GM21447 (cell line): Measurements from ENCODE around the gene CCN2.
A peak's percentile ranks its signal among the peaks of the same experiment; 100 is the strongest.
"Not testable (repeated sequence)": the region's sequence is repeated elsewhere in the genome, so short reads cannot be mapped to it uniquely, and the experiment has no call there.

ENCODE experiments used
- ATAC-seq: cut with Tn5 transposase; IDR thresholded peaks from one replicate; pipeline ENCODE4 v1.9.1; 2021; ENCODE audit not compliant: unreplicated experiment

Gene CCN2

GRCh38 chr6:131946404-131946991 is 4.7 kb downstream of the CCN2 start:
- ATAC-seq, result no peak

DNA sequence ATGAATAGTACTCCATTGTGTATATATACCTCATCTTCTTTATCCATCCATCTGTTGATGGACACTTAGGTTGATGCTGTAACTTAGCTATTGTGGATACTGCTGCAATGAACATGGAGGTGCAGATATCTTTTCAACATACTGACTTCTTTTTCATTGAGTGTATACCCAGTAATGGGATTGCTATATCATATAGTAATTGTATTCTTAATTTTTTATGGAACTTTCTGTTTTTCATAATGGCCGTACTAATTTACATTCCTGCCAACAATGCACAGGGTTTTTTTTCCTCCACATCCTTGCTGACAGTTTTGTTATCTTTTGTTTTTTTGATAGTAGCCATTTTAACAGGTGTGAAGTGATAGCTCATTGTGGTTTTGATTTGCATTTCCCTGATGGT is 5.2 kb downstream of the CCN2 start:
- ATAC-seq, result no peak

DNA sequence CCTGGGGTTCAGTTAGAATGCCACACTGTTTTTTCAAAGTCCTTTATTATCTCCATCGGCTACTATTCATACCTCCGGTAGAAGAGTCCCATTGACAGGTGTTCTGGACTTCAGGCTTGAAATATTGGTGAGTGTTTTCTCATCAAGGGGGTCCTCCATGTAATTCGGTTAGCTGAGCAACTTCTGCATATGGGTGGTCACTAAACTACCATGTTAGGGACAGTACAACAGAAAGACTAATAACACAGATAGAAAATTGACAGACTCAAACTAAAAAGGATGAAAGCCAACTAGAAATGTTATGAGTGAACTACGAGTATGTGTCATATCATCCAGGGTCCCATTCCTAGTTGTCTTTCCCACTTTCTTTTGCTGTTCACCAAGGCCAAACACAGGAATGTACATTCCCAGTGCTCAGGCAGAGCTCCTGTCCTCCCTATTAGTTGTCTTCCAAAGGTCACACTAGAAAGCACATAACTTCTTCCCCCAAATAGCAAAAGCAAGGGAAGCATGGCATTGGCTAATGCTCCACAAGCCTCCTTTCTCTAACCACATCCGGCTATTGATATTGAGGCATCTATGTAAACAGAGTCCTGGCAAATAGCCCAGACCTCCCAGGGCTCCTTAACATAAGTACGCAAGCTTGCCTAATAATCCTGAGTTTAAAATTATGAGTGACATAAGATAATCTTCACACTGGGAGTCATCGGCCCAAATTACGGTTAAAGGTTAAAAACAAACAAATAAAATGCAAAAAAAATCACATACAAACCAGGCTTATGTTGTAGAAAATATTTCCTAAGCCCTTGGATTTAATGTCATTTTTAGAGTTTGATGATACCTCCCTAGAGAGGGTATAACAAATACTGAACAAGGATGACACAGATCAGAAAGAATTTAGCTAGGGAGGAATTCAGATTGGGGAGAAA is 13.2 kb downstream of the CCN2 start:
- no peak for ATAC-seq

DNA sequence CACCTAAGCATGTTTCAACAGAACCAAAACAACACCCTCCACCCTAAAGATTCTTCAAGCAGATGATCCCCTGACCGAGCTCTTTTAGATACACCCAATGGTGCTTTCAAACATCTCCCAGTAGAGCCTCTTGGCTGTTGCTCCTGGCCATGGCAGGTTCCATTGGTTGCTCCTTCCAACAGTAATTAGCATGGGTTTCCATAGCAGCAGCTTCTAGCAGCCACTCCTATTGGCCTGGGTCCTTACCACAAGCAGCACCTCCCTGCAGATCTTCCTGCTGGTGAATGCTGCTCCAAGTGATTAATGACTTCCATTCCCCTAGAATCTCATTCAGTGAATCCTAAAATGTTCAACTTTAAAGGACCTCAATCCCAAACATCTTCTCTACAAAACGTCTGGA is 13.9 kb downstream of the CCN2 start:
- no peak for ATAC-seq

DNA sequence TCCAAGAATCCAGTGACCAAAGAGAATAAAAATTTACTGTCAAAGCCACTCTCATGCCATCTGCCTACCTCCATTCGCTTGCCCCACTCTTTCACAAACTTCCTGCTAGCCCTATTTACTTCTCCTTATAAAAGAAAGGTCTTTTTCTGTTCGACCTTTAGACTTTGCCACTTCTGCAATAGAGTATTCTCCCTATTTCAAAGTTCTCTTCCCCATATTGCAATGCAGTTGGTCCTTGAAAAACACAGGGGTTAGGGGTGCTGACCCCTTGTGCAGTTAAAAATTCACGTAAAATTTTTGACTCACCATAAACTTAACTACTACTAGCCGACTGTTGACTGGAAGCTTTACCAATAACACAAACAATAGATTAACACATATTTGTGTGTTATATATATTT is 15.0 kb downstream of the CCN2 start:
- ATAC-seq, result no peak

DNA sequence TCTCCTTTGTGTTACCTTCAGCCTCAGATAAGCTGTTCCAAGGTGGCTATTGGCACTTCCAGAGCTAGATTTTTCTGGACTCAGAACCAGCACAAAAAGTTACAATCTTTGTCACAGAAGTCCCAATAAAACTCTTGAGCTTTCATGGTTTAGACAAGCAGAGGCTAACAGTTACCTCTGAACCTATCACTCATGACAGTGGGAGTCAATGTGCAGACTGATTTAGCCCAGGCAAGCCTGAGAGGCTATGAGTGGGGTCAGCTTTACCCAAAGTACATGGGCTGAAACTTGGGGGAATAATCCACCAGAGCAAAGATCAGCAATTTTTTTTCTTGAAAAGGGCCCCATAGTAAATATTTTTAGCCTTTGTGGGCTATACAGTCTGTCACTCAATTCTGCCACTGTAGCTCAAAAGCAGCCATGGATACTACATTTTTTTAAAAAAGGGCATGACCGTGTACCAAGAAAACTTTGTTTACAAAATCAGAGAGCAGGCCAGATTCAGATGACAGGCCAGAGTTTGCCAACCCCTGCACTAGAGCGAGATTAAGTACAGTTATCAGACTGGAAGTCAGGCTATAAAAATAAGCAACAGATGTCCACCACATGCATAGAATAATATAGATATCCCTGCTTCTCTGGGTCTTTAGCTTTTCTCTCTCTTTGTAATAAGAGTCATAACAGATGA is 20.0 kb downstream of the CCN2 start:
- ATAC-seq, result no peak

DNA sequence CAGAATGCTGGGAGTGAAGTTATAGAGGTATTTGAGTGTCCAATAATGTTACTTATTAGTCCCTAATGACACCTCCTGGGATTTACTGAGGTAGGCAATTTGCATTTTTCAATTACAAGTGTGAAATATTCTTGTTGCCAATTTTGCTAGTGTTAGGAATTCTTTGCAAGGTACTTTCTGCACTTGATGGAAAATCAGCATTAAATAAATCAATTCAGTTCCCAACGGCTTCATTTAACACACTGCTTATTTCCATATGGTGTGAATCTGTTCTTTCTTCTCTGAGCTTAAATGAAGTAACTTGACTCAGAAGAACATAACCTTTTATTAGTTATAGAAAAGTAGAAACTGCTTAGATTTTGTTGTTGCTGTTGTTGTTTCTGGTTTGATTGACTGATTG is 21.2 kb downstream of the CCN2 start:
- no peak for ATAC-seq

GRCh38 chr6:131929264-131929663 is 21.9 kb downstream of the CCN2 start:
- no peak for ATAC-seq

DNA sequence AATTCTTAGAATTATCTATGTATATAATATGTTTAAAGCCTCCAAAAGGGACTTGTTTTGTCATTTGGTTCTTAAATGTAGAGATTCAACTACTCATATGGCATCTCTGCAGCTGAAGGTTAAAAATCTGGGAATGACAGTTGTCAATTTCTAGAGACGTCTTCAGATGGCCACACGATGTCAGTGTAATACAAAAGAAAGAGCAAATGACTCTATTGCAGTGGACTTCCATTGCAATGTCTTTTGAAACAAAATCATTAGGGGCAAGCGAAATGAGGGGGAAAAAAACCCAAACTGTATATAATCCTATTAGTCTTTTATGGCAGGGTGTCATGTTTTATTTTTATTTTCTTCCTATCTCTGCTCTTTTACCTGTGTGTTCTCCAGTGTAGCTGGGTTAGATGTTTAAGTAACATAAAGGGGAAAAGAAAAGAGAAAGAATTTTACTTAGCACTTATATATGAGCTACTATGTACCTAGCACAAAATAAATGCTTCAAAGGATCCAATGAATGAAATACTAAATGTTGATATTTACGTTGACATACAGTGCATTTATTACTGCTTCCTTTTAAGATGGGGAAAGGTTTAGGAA is 26.2 kb downstream of the CCN2 start:
- no peak for ATAC-seq

DNA sequence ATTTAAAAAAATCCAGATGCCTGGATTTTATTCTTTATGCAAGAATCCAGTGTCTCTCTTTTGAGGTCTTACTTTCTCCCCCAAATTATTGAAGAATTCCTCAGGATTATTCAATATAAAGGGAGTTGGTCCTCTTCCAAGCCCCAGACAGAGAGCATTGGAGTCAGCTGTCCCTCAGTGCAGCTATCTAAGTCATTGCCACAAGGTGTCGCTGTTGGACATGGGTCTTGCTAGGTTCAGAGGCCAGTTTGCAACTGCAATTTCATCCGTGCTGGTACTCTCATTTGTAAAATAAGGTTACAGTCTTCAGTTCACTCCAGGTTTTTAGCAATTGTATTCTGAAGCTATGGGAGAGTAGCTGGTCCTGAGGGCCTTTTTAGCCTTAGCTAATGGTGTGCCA is 27.8 kb downstream of the CCN2 start:
- ATAC-seq, result peak; percentile 65

DNA sequence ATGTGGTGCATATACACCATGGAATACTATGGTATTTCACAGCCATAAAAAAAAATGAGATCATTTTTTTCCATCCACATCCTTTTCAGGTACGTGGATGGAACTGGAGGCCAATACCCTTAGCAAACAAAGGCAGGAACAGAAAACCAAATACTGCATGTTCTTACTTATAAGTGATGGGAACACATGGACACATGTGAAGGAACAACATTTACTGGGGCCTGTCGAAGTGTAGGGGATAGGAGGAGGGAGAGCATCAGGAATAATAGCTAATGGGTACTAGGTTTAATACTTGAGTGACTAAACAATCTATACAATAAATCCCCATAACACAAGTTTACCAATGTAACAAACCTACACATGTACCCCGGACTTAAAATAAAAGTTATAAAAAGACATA is 30.5 kb downstream of the CCN2 start:
- no peak for ATAC-seq

DNA sequence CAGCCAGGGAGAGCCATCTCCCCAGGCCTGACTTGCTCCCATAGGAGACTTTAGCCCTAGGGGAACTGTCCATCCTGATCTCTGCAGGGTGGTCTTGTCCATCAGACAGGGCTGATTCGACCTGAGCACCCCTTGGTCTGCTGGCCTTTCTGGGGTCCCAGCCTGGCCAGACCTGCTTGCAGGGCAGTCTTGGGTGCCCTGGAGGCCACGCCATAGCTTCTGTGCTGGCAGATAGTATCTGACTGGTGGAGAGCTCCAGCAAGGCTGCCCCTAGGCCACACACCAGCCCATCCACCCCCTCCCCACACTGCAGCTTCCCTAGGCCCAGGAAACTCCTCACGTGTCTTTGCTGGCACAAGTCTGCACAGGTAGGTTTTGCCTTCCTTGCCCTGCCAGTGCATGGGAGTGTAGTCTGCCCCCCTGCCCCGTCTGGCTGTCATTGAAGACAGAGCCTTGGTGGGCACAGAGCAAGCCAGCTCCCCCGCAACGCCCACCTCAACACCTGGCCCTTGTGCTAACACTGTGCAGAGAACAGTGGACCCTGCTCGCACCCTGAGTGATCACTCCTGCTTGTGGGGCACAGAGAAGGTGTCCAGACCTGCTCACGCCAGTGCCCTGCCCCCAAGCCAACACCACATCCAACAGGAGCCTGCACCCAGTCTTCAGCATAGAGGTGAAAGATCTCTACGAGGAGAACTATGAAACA is 32.4 kb downstream of the CCN2 start:
- no peak for ATAC-seq

DNA sequence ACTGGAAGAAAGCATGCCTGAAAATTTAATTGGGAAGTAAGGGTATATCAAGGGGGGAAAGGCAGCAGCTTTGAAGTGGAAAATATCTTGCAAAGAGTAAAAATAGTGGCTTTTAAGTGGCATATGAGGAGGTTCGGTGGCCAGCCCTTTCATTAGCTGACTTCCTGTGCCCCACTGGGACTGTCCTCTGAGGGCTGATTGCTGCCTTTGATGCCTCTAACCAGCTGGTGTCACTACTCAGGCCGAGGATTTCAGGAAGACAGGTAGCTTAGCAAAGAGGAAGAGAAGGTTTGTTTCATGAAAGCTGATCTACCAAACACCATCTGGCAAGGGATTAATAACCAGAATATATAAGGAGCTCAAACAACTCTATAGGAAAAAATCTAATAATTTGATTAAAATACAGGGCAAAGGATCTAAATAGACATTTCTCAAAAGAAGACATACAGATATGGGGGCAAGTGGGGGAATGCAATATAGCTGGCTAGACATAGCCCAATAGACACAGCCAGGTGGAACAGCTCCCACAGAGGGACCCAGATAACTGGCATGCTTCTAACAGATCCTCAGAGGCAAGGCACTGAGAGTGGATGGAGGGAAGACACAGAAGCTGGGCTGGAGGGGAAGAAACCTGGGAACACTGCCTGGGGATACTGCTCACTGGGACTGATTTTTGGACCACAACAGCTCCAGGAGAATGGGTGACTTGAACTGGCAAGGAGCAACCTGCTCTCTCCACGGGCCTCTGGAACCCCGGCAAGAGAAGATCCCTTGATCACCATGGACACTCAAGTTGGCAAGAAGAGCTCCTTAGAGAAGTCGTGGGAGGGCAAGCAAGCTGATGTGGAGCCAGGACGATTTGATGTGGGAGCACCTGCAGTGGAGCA is 33.2 kb downstream of the CCN2 start:
- no peak for ATAC-seq

- no peak for ATAC-seq
These were observed 33.9 kb downstream of the CCN2 start for GRCh38 chr6:131917318-131917717.

DNA sequence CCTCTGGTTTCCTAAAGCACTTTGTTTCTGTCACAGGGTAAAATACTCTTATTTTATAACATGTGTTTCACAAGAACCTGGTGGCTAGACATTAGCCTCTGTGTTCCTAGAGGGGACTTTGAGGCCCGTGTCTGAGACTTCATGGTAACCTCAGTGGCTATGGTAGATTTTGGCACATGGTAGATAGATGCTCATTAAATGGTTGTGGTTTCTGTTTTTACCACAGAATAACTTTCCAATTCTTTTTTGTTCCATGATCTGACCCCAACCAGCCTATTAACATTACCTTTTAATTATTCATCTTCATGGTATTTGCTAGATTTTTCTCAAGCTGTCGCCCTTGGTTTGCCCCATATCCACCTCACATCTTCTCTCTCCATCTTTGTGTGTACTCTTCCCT is 34.3 kb downstream of the CCN2 start:
- no peak for ATAC-seq

GRCh38 chr6:131916091-131916796 is 34.9 kb downstream of the CCN2 start:
- ATAC-seq, result not testable (repeated sequence)

GRCh38 chr6:131914967-131915751 is 36.0 kb downstream of the CCN2 start:
- peak; percentile 88 for ATAC-seq

GRCh38 chr6:131914234-131914633 is 36.9 kb downstream of the CCN2 start:
- no peak for ATAC-seq

- ATAC-seq, result no peak
These were observed 39.2 kb downstream of the CCN2 start for GRCh38 chr6:131911951-131912350.
